GM12875 (cell line): Measurements from ENCODE around the gene STEAP2.

Source experiments
- H3K4me3 ChIP-seq: one replicate; pipeline ENCODE4 v1.5.1; 2011; ENCODE audit warnings: low read depth, low read length, control low read depth
- CTCF ChIP-seq: IDR thresholded peaks from 2 replicates; pipeline ENCODE4 v1.5.1; 2011; ENCODE audit warnings: low read depth, mild to moderate bottlenecking, control low read depth, inconsistent platforms, low read length, moderate library complexity, borderline replicate concordance; ENCODE audit not compliant: insufficient read depth

The STEAP2 gene

DNA sequence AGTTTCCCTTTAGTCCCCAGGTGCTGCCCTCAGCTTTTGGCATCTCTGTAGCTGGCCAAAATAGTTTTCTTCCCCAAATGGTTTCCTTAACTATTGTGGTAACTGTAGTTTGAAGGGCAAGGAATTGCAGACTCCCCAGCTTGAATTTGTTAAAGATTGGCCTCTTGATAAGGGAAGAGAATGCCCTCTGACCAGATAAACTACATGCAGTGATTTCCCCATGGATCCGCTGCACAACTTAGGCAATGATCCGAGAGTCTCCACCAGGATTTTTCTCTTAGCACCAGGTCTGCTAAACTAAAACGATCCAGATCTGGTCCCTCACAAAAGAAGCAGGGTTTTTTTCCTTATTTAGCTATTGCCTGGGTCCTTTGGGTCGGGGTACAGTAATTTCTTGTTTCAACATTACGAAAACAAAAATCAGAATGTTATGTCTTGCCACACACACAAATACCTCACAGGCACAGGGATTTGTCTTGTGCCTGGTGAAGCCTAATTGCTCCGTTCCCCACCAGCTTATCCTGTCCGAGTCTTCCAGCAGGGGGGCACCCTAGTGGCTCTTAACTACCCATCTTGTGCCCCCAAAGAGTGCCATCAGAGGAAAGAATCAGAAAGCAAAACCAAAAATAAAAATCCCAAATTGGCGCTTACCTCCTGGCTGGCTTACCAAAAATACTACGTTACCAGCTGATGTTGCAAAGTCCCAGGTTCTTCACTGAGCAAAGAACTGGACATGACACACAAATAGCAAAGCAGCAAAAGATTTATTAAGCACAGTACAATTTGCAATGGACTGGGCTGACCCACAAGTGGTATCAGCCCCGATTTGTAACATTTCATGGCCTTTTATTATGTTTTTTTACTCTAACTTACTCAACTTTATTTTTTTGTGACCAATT is 16.4 kb upstream of the STEAP2 start:
- H3K4me3 ChIP-seq, result no peak overlapping the region

GRCh38 chr7:90201500-90202195 is 9.9 kb upstream of the STEAP2 start:
- TF ChIP-seq CTCF, result no peak
- no peak overlapping the region for H3K4me3 ChIP-seq

More for the DNA sequence above, 16.4 kb upstream of the STEAP2 start:
- no peak for TF ChIP-seq CTCF

DNA sequence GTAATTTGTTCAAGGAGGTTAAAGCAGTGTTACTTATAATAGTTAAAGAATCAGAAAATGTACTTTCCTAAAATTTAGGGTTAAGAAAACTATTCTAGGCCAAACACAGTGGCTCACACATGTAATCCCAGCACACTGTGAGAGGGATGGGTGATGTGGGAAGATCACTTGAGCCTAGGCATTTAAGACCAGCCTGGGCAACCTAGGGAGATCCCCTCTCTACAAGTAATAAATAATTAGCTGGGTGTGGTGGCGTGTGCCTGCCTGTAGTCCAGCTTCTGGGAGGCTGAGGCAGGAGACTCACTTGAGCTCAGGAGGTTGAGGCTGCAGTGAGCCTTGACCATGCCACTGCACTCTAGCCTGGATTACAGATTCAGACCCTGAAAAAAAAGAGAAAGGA is 3.6 kb upstream of the STEAP2 start:
- no peak overlapping the region for H3K4me3 ChIP-seq
- no peak for TF ChIP-seq CTCF

- no peak for TF ChIP-seq CTCF
- H3K4me3 ChIP-seq, result no peak overlapping the region
These were observed 1.8 kb upstream of the STEAP2 start for GRCh38 chr7:90209776-90210175.

- no peak for TF ChIP-seq CTCF
- H3K4me3 ChIP-seq, result no peak overlapping the region
These were observed 1.1 kb upstream of the STEAP2 start for GRCh38 chr7:90210475-90210874.

GRCh38 chr7:90210981-90211380 is 559 bp upstream of the STEAP2 start:
- no peak overlapping the region for H3K4me3 ChIP-seq
- no peak for TF ChIP-seq CTCF

GRCh38 chr7:90212149-90212495 is 582 bp downstream of the STEAP2 start:
- TF ChIP-seq CTCF, result no peak
- no peak overlapping the region for H3K4me3 ChIP-seq
